Mucosa of descending colon (tissue), 3 donors: Measurements from ENCODE around the gene SIAH1. TPM values are rescaled to one million over a fixed set of nuclear protein-coding genes. Genes with fewer than 3 reads are reported as not detected.

ENCODE experiments used
- ATAC-seq: fragments of 200-7000 bp; cut with Tn5 transposase; one replicate; pipeline ENCODE4 v1.9.1; 2020; ENCODE audit warnings: mild to moderate bottlenecking, moderate library complexity
- DNase-seq, 3 donors: peaks; one replicate each; pipeline ENCODE4 v3.0.0-alpha.2; 2020
- H3K36me3 ChIP-seq: fragments of 200-600 bp; one replicate; pipeline ENCODE4 v1.8.0; 2021; ENCODE audit warnings: low read depth, mild to moderate bottlenecking
- H3K4me1 ChIP-seq: fragments of 200-600 bp; one replicate; pipeline ENCODE4 v1.8.0; 2021; ENCODE audit warnings: low read depth, mild to moderate bottlenecking
- H3K4me3 ChIP-seq: fragments of 200-600 bp; one replicate; pipeline ENCODE4 v1.8.0; 2021; ENCODE audit warnings: mild to moderate bottlenecking
- H3K9me3 ChIP-seq: fragments of 200-600 bp; one replicate; pipeline ENCODE4 v1.8.0; 2021; ENCODE audit warnings: mild to moderate bottlenecking
- intact Hi-C, 2 donors: fragments of 100-400 bp; cut with DNase I in 1 of 2; cut with micrococcal nuclease in 1 of 2; formaldehyde crosslinking; loops; one replicate each; pipeline versions ENCODE4 v1.11.0 to v1.11.1; 2022; cut with DNase I, micrococcal nuclease
- total RNA-seq, 3 donors: library from RNA; stranded (reverse); fragmentation: NEBNext Ultra II Directional in 2 of 3; extraction: Animal tissue kit (Norgen Biotek cat#: 25700) in 2 of 3; gene quantifications; one replicate each; pipeline versions ENCODE4 v1.2.1 to v1.2.4, GENCODE V29; 2021 to 2023
- TF ChIP-seq, protein P1 (sequence below): fragments of 200-600 bp; IDR thresholded peaks from one replicate; pipeline ENCODE4 v1.8.0; 2022; ENCODE audit warnings: antibody characterized with exemption, mild to moderate bottlenecking
- donor health status: DM: no; HTN: no; CAD: no; lungs with moderate emphysema.
- donor health status: DM: no; HTN: no; CAD: no.
- donor health status: DM: no; HTN: yes; CAD: no.

Gene SIAH1
- total RNA-seq, 3 donors from 2014 or later: 26.8 to 36.2 (median 27.1) TPM

DNA sequence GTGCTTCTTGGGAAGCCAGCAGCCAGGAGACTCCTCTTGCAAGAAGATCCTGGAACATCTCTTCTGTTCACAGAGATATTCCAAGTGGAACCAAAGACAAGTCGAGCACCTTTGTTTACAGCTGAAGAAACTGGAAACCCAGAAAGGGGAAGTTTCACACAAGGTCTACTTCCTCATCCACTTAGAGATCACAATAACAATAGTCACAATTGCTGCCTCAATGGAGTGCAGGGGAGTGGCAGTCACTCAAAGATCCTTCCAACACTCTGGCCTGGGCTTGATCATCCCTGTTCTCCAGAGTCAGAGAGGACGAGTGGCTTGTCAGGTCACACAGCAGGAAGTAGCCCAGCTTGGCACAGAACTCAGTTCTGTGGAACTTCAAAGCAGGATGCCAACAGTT is 46.9 kb upstream of the SIAH1 start:
- DNase-seq (peak in 1 of 3 donors; percentile 24), ATAC-seq (peak; percentile 80)
- no peaks in the 10 kb centered on the region for H3K9me3 ChIP-seq
- H3K4me3 ChIP-seq: no peak overlapping the region
- H3K36me3 ChIP-seq: no peaks in the 10 kb centered on the region
- intact Hi-C loops: no loop called here
- H3K4me1 ChIP-seq: peaks cover 2% of the 10 kb centered on the region
- TF ChIP-seq, protein P1, sequence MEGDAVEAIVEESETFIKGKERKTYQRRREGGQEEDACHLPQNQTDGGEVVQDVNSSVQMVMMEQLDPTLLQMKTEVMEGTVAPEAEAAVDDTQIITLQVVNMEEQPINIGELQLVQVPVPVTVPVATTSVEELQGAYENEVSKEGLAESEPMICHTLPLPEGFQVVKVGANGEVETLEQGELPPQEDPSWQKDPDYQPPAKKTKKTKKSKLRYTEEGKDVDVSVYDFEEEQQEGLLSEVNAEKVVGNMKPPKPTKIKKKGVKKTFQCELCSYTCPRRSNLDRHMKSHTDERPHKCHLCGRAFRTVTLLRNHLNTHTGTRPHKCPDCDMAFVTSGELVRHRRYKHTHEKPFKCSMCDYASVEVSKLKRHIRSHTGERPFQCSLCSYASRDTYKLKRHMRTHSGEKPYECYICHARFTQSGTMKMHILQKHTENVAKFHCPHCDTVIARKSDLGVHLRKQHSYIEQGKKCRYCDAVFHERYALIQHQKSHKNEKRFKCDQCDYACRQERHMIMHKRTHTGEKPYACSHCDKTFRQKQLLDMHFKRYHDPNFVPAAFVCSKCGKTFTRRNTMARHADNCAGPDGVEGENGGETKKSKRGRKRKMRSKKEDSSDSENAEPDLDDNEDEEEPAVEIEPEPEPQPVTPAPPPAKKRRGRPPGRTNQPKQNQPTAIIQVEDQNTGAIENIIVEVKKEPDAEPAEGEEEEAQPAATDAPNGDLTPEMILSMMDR: no peak

DNA sequence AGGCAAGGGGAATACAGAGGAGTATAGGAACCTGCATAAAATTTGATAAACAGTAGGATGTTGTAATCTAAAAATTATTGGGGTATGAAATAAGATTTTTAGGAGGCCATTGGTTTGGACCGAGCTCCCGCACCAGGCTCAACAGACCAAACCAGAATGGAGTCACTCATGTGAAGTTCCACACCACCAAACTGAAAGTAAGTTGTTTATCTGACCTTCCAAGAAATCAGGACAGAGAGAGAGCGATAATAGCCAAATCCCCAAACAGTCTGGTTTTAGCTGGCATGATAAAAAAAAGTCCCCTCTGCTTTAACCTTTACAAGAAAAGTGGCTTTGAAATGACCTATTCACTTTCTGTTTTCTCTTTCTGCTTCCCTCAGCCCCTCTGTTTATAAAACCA is 45.7 kb upstream of the SIAH1 start:
- H3K4me1 ChIP-seq: peaks cover 2% of the 10 kb centered on the region
- TF ChIP-seq, protein P1: no peak
- ATAC-seq (no peak), DNase-seq (no peak)
- H3K36me3 ChIP-seq: no peaks in the 10 kb centered on the region
- intact Hi-C loops: no loop called here
- H3K4me3 ChIP-seq: no peak overlapping the region
- H3K9me3 ChIP-seq: no peaks in the 10 kb centered on the region

DNA sequence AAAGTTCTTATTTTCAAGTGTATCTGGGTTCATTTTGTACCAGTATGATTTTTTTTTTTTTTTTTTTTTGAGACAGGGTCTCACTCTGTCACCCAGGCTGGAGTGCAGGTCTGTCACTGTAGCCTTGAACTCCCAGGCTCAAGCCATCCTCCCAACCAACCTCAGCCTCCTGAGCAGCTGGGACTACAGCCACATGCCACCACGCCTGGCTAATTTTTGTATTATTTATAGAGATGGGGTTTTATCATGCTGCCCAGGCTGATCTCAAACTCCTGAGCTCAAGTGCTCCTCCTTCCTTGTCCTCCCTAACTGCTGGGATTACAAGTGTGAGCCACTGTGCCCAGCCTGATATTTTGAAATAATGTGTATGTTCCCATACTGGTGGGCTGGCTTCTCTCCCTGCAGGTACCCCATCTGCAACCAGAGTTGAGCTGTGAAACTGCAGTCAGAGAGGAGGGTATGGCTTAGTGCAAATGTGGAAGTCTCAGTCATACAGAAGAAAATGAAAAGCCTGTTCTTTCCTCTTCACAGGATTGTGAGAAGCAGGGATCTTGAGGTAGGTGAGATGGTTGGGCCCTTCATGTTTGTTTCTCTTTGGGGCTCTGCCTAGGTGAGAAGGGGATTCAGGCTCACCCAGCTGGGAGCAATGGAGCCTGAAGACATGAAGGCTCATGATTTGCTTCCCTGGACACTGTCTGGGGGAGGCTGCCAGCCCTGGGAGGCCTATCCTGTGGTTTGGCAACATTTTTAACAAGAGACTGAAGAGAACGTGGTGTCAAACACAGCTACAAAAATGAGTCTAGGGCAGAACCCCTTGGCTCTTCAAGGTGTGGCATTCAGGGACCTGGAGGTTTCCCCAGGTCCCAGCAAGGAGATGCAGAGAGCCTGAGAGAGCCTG is 41.3 kb upstream of the SIAH1 start:
- Histone ChIP-seq H3K4me1 (no peaks in the 10 kb centered on the region), H3K9me3 (no peaks in the 10 kb centered on the region), H3K36me3 (no peaks in the 10 kb centered on the region), H3K4me3 (no peak overlapping the region)
- ATAC-seq (no peak), DNase-seq (no peak)
- intact Hi-C loops: no loop called here
- TF ChIP-seq, protein P1: no peak

DNA sequence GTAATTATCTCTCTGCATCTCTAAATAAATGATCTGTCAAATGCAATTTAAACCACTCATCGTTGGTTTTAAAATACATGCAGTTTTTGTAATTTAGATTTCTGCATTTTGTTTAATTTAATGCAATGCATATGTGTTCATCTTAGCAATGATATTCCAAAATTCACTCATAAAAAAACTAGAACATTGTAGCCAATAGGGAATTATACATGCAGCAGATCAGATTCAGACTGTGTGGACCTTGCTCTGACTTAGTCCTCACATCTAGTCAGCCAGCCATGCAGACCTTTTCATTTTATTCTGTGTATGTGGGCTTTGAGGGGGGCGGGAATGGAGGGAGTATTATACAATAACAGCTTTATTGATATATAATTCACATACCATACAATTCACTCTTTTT is 37.3 kb upstream of the SIAH1 start:
- no peak for ATAC-seq
- TF ChIP-seq, protein P1: no peak
- intact Hi-C loops: no loop called here
- no peaks in the 10 kb centered on the region for H3K9me3 ChIP-seq
- no peaks in the 10 kb centered on the region for H3K36me3 ChIP-seq
- H3K4me1 ChIP-seq: no peaks in the 10 kb centered on the region
- no peak overlapping the region for H3K4me3 ChIP-seq
- no peak for DNase-seq

DNA sequence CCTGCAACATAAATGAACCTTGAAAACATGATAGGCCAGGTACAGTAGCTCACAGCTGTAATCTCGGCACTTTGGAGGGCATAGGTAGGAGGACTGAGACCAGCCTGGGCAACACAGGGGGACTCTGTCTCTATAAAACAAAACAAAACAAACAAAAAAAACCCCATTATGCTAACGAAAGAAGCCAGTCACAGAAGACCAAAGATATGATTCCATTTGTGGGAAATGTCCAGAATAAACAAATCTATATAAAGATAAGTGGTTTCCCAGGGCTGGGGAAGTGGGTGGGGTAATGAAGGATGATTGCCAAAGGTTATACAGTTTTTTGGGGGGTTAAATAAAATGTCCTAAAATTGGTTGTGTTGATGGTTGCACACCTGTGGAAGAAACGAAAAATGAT is 36.5 kb upstream of the SIAH1 start:
- DNase-seq (no peak), ATAC-seq (no peak)
- Histone ChIP-seq H3K9me3 (no peaks in the 10 kb centered on the region), H3K4me1 (no peaks in the 10 kb centered on the region), H3K4me3 (no peak overlapping the region), H3K36me3 (no peaks in the 10 kb centered on the region)
- TF ChIP-seq, protein P1: no peak
- intact Hi-C loops: no loop called here
